ENCODE results near the gene RBFOX2.

Gene RBFOX2

GRCh38 chr22:35758394-35758793 is 270.2 kb downstream of the RBFOX2 start:
- no peak for DNase-seq (ENCODE audit: low read depth)
- no peak overlapping the region for H3K4me3 ChIP-seq (ENCODE audit: control insufficient read depth, low read depth, low read length)
- TF ChIP-seq, protein P1, sequence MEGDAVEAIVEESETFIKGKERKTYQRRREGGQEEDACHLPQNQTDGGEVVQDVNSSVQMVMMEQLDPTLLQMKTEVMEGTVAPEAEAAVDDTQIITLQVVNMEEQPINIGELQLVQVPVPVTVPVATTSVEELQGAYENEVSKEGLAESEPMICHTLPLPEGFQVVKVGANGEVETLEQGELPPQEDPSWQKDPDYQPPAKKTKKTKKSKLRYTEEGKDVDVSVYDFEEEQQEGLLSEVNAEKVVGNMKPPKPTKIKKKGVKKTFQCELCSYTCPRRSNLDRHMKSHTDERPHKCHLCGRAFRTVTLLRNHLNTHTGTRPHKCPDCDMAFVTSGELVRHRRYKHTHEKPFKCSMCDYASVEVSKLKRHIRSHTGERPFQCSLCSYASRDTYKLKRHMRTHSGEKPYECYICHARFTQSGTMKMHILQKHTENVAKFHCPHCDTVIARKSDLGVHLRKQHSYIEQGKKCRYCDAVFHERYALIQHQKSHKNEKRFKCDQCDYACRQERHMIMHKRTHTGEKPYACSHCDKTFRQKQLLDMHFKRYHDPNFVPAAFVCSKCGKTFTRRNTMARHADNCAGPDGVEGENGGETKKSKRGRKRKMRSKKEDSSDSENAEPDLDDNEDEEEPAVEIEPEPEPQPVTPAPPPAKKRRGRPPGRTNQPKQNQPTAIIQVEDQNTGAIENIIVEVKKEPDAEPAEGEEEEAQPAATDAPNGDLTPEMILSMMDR (conservative IDR thresholded peaks at IDR 0.05; ENCODE audit: control insufficient read depth, insufficient read depth, low read depth, low read length) = no peak

GRCh38 chr22:35756722-35757121 is 271.9 kb downstream of the RBFOX2 start:
- no peak for DNase-seq (ENCODE audit: low read depth)
- TF ChIP-seq, protein P1 (conservative IDR thresholded peaks at IDR 0.05; ENCODE audit: control insufficient read depth, insufficient read depth, low read depth, low read length) = no peak
- H3K4me3 ChIP-seq (ENCODE audit: control insufficient read depth, low read depth, low read length) = no peak overlapping the region

- no peak overlapping the region for H3K4me3 ChIP-seq (ENCODE audit: control insufficient read depth, low read depth, low read length)
- TF ChIP-seq, protein P1 (conservative IDR thresholded peaks at IDR 0.05; ENCODE audit: control insufficient read depth, insufficient read depth, low read depth, low read length) = no peak
- DNase-seq (ENCODE audit: low read depth) = no peak
Observed at GRCh38 chr22:35754761-35755160, 273.9 kb downstream of the RBFOX2 start.

DNA sequence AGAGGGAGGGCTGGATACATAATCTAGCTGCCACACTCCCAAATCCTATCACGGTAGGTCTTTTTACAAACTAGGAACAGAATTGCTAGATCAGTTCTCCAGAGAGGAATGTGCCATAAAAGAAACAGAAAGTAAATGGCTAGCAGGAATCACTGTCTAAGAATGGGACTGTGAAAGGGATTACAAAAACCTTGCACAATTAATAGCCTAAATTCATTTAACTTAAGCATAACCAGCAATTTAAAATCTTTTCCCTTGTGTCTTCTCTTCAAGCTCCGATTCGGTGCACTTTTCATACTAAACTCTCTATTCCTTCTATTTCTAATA is 275.8 kb downstream of the RBFOX2 start:
- TF ChIP-seq, protein P1 (conservative IDR thresholded peaks at IDR 0.05; ENCODE audit: control insufficient read depth, insufficient read depth, low read depth, low read length) = no peak
- DNase-seq (ENCODE audit: low read depth) = no peak
- no peak overlapping the region for H3K4me3 ChIP-seq (ENCODE audit: control insufficient read depth, low read depth, low read length)

DNA sequence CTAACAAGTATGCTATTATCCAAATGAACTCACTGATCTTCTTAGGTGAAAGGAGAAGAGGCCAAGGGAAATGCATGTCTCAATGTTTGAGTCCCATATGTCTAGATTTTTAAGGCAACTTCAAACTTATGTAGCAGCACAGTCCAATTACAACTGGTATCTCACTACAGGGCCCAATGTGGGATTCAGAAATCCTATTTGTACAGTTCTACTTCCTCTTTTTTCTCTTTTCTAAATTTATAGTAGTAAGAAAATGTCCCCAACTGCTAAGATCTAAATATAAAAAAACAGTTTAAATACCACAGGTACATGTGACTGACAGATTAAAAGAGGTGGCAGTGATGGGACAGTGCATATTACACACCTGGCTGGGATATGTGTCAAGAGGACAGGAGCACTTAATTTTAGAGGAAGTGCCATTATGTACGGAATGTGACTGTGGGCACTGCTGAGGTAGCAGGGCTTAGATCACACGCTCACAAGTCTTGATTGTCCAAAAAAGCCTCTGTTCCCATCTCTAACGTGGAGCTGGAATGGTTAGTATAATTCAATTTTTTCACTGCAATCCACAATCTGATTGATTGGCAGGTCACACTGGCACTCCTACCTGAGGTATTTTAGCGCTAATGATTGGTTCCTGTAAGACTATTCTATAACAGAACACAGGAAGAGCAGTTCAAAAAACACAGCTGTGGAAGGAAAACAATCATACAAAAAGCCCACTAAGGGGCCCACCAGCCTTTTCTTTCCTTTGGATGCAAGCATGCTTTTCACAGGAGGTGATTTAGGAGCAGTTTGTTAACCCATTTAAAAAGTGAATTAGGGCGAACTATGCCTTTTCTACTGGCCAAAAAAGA is 276.4 kb downstream of the RBFOX2 start:
- no peak for DNase-seq (ENCODE audit: low read depth)
- TF ChIP-seq, protein P1 (conservative IDR thresholded peaks at IDR 0.05; ENCODE audit: control insufficient read depth, insufficient read depth, low read depth, low read length) = no peak
- H3K4me3 ChIP-seq (ENCODE audit: control insufficient read depth, low read depth, low read length) = no peak overlapping the region

DNA sequence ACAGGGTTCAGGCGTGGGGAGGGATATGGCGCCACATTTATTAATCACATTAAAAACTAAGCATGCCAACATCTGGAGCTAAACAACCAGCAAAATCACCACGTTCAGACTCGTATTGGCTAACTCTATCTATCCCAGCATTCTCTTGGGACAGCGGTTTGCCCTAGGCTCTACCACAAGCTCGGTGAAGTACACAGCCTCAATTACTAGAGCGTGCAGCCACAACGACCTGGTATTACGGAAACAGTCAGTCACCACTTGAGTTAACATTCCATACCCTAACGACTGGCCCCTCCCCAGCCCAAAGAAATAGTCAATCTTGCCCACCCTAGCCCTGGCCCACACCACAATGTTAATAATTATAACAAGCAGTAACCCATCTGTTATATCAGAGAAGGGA is 278.8 kb downstream of the RBFOX2 start:
- TF ChIP-seq, protein P1 (conservative IDR thresholded peaks at IDR 0.05; ENCODE audit: control insufficient read depth, insufficient read depth, low read depth, low read length) = no peak
- DNase-seq (ENCODE audit: low read depth) = peak; percentile 76
- no peak overlapping the region for H3K4me3 ChIP-seq (ENCODE audit: control insufficient read depth, low read depth, low read length)
